Measurements from ENCODE around the gene TSR3. TPM values are rescaled to one million over a fixed set of nuclear protein-coding genes. Genes with fewer than 3 reads are reported as not detected.

Gene TSR3
- total and polyA plus RNA-seq, 9 donors: 6.3 to 74.6 (median 40.7) TPM

- no peaks in the 10 kb centered on the region for H3K9me3 ChIP-seq
- no peaks in the 10 kb centered on the region for H3K4me1 ChIP-seq (ENCODE audit: insufficient read depth)
- no peak for TF ChIP-seq POLR2A (IDR thresholded peaks at IDR 0.05)
- TF ChIP-seq, protein P1, sequence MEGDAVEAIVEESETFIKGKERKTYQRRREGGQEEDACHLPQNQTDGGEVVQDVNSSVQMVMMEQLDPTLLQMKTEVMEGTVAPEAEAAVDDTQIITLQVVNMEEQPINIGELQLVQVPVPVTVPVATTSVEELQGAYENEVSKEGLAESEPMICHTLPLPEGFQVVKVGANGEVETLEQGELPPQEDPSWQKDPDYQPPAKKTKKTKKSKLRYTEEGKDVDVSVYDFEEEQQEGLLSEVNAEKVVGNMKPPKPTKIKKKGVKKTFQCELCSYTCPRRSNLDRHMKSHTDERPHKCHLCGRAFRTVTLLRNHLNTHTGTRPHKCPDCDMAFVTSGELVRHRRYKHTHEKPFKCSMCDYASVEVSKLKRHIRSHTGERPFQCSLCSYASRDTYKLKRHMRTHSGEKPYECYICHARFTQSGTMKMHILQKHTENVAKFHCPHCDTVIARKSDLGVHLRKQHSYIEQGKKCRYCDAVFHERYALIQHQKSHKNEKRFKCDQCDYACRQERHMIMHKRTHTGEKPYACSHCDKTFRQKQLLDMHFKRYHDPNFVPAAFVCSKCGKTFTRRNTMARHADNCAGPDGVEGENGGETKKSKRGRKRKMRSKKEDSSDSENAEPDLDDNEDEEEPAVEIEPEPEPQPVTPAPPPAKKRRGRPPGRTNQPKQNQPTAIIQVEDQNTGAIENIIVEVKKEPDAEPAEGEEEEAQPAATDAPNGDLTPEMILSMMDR (IDR thresholded peaks at IDR 0.05): no peak
- no peak for TF ChIP-seq EP300 (IDR thresholded peaks at IDR 0.05)
- 63 to 68% (median 66%) methylated on average over 17 of the region's 17 CpGs for WGBS, 3 donors
- H3K4me3 ChIP-seq: no peak overlapping the region
- intact Hi-C loops (cut with DNase I): no loop called here
- no peak overlapping the region for H3K27ac ChIP-seq
- H3K27me3 ChIP-seq: no peaks in the 10 kb centered on the region
- no peak for DNase-seq
- no peaks in the 10 kb centered on the region for H3K36me3 ChIP-seq
Measured at GRCh38 chr16:1326391-1326790, 25.3 kb downstream of the TSR3 start.

- Histone ChIP-seq H3K36me3 (no peaks in the 10 kb centered on the region), H3K4me1 (ENCODE audit: insufficient read depth) (no peaks in the 10 kb centered on the region), H3K4me3 (no peak overlapping the region), H3K27me3 (no peaks in the 10 kb centered on the region), H3K9me3 (no peaks in the 10 kb centered on the region), H3K27ac (no peak overlapping the region)
- WGBS, 3 donors: 59 to 71% (median 61%) methylated on average over 20 of the region's 20 CpGs
- intact Hi-C loops (cut with DNase I): no loop called here
- TF ChIP-seq, protein P1 (IDR thresholded peaks at IDR 0.05): no peak
- TF ChIP-seq EP300 (IDR thresholded peaks at IDR 0.05) (no peak), POLR2A (IDR thresholded peaks at IDR 0.05) (no peak)
- DNase-seq: no peak
Measured at GRCh38 chr16:1325673-1326371, 25.9 kb downstream of the TSR3 start.

- WGBS, 3 donors: 76 to 83% (median 82%) methylated on average over 15 of the region's 15 CpGs
- Histone ChIP-seq H3K27ac (no peak overlapping the region), H3K27me3 (no peaks in the 10 kb centered on the region), H3K36me3 (no peaks in the 10 kb centered on the region), H3K4me3 (no peak overlapping the region), H3K4me1 (ENCODE audit: insufficient read depth) (no peaks in the 10 kb centered on the region), H3K9me3 (no peaks in the 10 kb centered on the region)
- intact Hi-C loops (cut with DNase I): no loop called here
- TF ChIP-seq, protein P1 (IDR thresholded peaks at IDR 0.05): no peak
- TF ChIP-seq EP300 (IDR thresholded peaks at IDR 0.05): no peak
- TF ChIP-seq POLR2A (IDR thresholded peaks at IDR 0.05): no peak
- DNase-seq: no peak
Measured at GRCh38 chr16:1325261-1325660, 26.4 kb downstream of the TSR3 start.

GRCh38 chr16:1324286-1324826 lies 27.3 kb downstream of the TSR3 start:
- no peak for DNase-seq
- no peaks in the 10 kb centered on the region for H3K36me3 ChIP-seq
- no peaks in the 10 kb centered on the region for H3K9me3 ChIP-seq
- TF ChIP-seq EP300 (IDR thresholded peaks at IDR 0.05) (no peak), POLR2A (IDR thresholded peaks at IDR 0.05) (no peak)
- TF ChIP-seq, protein P1 (IDR thresholded peaks at IDR 0.05): no peak
- H3K4me3 ChIP-seq: no peak overlapping the region
- 78 to 81% (median 80%) methylated on average over 22 of the region's 22 CpGs for WGBS, 3 donors
- H3K27me3 ChIP-seq: no peaks in the 10 kb centered on the region
- H3K4me1 ChIP-seq (ENCODE audit: insufficient read depth): no peaks in the 10 kb centered on the region
- no peak overlapping the region for H3K27ac ChIP-seq
- intact Hi-C loops (cut with DNase I): no loop called here

All from ovary (tissue), 9 donors.